Endothelial cell (in vitro differentiated cells): ENCODE measurements around the gene EIF5A. TPM values are rescaled to one million over a fixed set of nuclear protein-coding genes. Genes with fewer than 3 reads are reported as not detected.

Experiments
- DNase-seq: peaks from one replicate; pipeline ENCODE4 v3.0.0; 2021; ENCODE audit warnings: low spot score
- H3K27ac Mint-ChIP-seq: one replicate; pipeline ENCODE4 v1.8.0; 2021; ENCODE audit warnings: mixed read lengths, inconsistent platforms; ENCODE audit not compliant: unreplicated experiment
- H3K27me3 Mint-ChIP-seq: one replicate; pipeline ENCODE4 v1.8.0; 2021; ENCODE audit warnings: mild to moderate bottlenecking, moderate library complexity, mixed read lengths, inconsistent platforms; ENCODE audit not compliant: unreplicated experiment
- H3K36me3 Mint-ChIP-seq: one replicate; pipeline ENCODE4 v1.8.0; 2021; ENCODE audit warnings: mild to moderate bottlenecking, low read depth, mixed read lengths, inconsistent platforms; ENCODE audit not compliant: unreplicated experiment
- H3K4me1 Mint-ChIP-seq: one replicate; pipeline ENCODE4 v1.8.0; 2021; ENCODE audit warnings: mild to moderate bottlenecking, mixed read lengths, inconsistent platforms; ENCODE audit not compliant: unreplicated experiment
- H3K4me3 Mint-ChIP-seq: one replicate; pipeline ENCODE4 v1.8.0; 2021; ENCODE audit warnings: mild to moderate bottlenecking, mixed read lengths, inconsistent platforms; ENCODE audit not compliant: unreplicated experiment
- H3K9me3 Mint-ChIP-seq: one replicate; pipeline ENCODE4 v1.8.0; 2021; ENCODE audit warnings: mixed read lengths, inconsistent platforms; ENCODE audit not compliant: unreplicated experiment
- CTCF ChIP-seq: fragments of 200-600 bp; sonication (generic); IDR thresholded peaks from one replicate; pipeline ENCODE4 v1.5.0; 2021; ENCODE audit warnings: antibody characterized with exemption; ENCODE audit not compliant: unreplicated experiment
- total RNA-seq: library from RNA; stranded (reverse); fragmentation: NEBNext Ultra II Directional; extraction: Animal tissue kit (Norgen Biotek cat#: 25700); gene quantifications from one replicate; pipeline ENCODE4 v1.2.1, GENCODE V29; 2021; ENCODE audit not compliant: unreplicated experiment

EIF5A gene
- total RNA-seq, 1 donor from 2014 or later: 362 TPM

GRCh38 chr17:7317161-7317803, 9.9 kb downstream of the EIF5A start:
- Mint-ChIP-seq H3K4me3 (peak overlapping the region; percentile 70), H3K4me1 (peaks cover 32% of the 10 kb centered on the region), H3K27me3 (peaks cover 20% of the 10 kb centered on the region), H3K27ac (peak overlapping the region; percentile 86), H3K36me3 (peaks cover 45% of the 10 kb centered on the region), H3K9me3 (no peaks in the 10 kb centered on the region)
- DNase-seq: no peak
- no peak for TF ChIP-seq CTCF

- Mint-ChIP-seq H3K36me3 (peaks cover 36% of the 10 kb centered on the region), H3K27ac (peak overlapping the region; percentile 86), H3K27me3 (peaks cover 17% of the 10 kb centered on the region), H3K4me3 (peak overlapping the region; percentile 65), H3K9me3 (no peaks in the 10 kb centered on the region), H3K4me1 (peaks cover 28% of the 10 kb centered on the region)
- TF ChIP-seq CTCF: no peak
- DNase-seq: no peak
Observed at GRCh38 chr17:7318121-7318860, 10.9 kb downstream of the EIF5A start.

GRCh38 chr17:7321466-7321865, 14.0 kb downstream of the EIF5A start:
- H3K4me1 Mint-ChIP-seq: peaks cover 16% of the 10 kb centered on the region
- peak overlapping the region; percentile 50 for H3K4me3 Mint-ChIP-seq
- no peak for TF ChIP-seq CTCF
- no peak for DNase-seq
- peaks cover 12% of the 10 kb centered on the region for H3K27me3 Mint-ChIP-seq
- no peak overlapping the region for H3K27ac Mint-ChIP-seq
- no peaks in the 10 kb centered on the region for H3K9me3 Mint-ChIP-seq
- peaks cover 25% of the 10 kb centered on the region for H3K36me3 Mint-ChIP-seq

GRCh38 chr17:7322520-7323194, 15.2 kb downstream of the EIF5A start:
- H3K4me1 Mint-ChIP-seq: peaks cover 8% of the 10 kb centered on the region
- no peaks in the 10 kb centered on the region for H3K9me3 Mint-ChIP-seq
- no peak for TF ChIP-seq CTCF
- H3K27me3 Mint-ChIP-seq: peaks cover 11% of the 10 kb centered on the region
- H3K27ac Mint-ChIP-seq: no peak overlapping the region
- peaks cover 20% of the 10 kb centered on the region for H3K36me3 Mint-ChIP-seq
- DNase-seq: no peak
- no peak overlapping the region for H3K4me3 Mint-ChIP-seq
